Body of pancreas (tissue), 4 donors: ENCODE results near the gene HID1.

Source experiments
- POLR2A ChIP-seq, 3 donors: fragments of 450-650 bp; IDR thresholded peaks; one replicate each; pipeline ENCODE4 v1.6.1; 2016; ENCODE audit warnings: antibody characterized with exemption in 3 of 3, mild to moderate bottlenecking in 2 of 3
- TF ChIP-seq, protein P1 (sequence below), 7 experiments: fragments of 450-650 bp in 4 of 7; fragments of 200-600 bp in 3 of 7; sonication (generic) in 3 of 7; IDR thresholded peaks; one replicate each; pipeline ENCODE4 v1.5.1; 2016 to 2019; ENCODE audit warnings: antibody characterized with exemption in 7 of 7

DNA sequence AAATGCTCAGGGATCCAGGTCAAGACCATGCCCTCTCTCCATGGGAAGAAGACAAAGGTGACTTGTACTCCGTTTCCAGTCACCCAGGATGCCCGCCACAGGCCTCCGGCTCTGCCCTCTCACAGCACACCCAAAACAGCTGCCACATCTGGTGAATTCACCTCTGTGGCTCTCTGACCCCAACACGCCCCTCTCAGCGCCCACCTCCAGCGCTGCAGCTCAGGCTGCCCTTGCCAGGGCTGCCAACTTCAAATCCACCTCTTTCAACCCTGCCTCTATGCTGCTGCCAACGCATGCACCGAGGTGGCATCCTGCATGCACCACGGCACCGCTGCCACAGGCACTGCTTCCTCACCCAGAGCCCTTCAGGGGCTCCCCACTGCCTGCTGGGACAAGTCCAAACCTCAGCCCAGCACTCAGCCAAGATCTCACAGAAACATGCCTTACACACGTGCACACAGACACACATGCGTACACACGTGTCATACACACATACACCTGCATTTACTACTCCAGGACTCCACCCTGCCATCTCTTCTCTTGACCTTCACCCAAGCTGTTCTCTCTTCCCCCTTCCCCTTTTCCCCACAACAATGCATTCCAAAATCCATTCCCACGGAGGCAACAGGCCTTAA lies 7.5 kb downstream of the HID1 start:
- TF ChIP-seq, protein P1, sequence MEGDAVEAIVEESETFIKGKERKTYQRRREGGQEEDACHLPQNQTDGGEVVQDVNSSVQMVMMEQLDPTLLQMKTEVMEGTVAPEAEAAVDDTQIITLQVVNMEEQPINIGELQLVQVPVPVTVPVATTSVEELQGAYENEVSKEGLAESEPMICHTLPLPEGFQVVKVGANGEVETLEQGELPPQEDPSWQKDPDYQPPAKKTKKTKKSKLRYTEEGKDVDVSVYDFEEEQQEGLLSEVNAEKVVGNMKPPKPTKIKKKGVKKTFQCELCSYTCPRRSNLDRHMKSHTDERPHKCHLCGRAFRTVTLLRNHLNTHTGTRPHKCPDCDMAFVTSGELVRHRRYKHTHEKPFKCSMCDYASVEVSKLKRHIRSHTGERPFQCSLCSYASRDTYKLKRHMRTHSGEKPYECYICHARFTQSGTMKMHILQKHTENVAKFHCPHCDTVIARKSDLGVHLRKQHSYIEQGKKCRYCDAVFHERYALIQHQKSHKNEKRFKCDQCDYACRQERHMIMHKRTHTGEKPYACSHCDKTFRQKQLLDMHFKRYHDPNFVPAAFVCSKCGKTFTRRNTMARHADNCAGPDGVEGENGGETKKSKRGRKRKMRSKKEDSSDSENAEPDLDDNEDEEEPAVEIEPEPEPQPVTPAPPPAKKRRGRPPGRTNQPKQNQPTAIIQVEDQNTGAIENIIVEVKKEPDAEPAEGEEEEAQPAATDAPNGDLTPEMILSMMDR (IDR thresholded peaks at IDR 0.05): no peak
- TF ChIP-seq POLR2A (IDR thresholded peaks at IDR 0.05): no peak
